HG03175 (cell line): ENCODE measurements around the gene ENOSF1.
A peak's percentile ranks its signal among the peaks of the same experiment; 100 is the strongest.

Experiments used
- ATAC-seq: cut with Tn5 transposase; IDR thresholded peaks from one replicate; pipeline ENCODE4 v1.9.1; 2021; ENCODE audit warnings: mild to moderate bottlenecking, moderate library complexity; ENCODE audit not compliant: unreplicated experiment

ENOSF1 gene

DNA sequence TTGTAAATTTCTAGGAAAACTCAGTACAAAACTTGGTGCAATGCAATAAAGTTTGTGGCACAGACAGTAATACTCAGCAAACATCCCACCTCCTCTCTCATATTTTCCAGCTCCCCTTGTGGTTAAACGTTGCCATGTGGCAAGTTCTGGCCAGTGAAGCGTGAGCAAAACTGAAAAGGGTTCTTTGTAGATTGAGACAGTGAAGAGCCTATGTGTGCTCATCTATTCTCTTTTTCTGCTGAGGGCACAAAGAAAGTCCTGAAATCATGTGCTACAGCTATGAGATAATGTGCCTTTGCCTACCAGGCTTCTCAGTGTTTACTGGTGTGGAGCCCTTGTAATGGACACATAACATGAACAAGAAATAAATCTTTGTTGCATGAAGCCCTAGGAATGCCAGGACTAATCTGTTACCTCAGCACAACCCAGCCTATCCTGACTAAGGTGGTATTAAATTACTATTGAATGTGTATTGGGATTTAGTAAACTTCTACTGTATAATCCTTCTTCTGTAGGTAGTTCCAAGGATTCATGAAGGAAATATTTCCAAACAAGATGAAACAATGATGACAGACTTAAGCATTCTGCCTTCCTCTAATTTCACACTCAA is 67.9 kb downstream of the ENOSF1 start:
- ATAC-seq = no peak

DNA sequence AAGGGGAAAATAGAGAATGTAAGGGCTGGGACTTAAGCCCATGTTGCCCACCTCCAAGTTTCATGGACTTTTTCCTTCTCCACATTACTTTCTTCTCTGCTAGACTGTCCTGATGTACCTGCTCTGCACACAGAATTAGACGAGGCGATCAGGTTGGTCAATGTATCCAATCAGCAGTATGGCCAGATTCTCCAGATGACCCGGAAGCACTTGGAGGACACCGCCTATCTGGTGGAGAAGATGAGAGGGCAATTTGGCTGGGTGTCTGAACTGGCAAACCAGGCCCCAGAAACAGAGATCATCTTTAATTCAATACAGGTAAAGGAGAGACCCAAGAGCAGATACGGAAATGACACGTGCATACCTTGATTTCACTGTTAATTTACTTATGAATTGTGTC is 71.2 kb downstream of the ENOSF1 start:
- no peak for ATAC-seq

DNA sequence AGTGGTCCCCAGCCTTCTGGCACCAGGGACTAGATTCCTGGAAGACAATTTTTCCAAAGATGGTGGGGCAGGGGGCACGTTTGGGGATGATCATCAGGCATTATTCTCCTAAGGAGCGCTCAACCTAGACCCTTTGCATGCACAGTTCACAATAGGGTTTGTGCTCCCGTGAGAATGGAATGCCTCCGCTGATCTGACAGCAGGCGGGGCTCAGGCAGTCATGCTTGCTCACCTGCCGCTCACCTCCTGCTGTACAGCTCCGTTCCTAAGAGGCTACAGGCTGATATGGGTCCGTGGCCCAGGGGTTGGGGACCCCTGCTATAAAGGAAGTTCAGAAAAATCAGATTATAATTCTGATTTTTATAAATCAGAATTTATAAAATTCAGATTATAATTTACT is 77.3 kb downstream of the ENOSF1 start:
- no peak for ATAC-seq

DNA sequence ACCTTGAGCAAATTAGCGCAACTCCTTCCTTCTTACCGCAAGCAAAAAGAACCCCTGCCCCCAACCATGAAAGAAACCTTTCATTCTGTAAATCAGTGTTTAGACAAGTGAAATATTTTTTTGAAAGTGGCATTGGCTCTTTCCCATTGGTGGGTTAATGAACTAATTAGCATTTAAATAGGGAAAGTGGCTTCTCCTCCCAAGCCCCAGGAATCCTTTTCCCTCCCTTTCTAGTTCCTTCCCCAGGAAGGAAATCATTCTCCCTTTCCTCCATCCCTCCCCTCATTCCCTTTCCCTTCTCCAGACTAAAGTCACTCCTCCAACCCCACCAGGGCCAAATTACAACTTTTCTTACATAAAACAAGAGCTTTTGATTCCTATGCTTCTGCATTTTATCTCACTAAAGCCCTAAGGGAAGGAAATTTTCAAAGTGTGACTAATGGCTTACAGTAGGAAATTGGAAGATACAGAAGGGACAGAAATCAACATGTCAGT is 77.8 kb downstream of the ENOSF1 start:
- ATAC-seq = no peak

DNA sequence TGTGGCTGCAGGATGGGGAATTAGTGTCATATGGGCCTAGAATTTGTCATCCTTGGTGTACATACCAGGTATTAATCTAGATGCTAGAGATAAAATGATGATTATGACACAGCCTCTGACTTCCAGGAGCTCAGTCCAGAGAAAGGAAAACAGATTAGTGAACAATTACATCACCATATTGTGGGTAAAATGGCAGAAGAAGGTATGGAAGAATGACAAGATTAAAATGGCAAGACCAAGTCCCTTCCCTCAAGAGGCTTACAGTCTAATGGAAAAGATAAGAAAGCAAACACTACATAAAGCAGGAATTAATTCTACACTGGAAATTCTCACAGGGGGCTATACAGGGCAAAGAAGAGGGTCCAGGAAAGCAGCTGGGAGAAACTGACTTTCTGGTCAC is 80.9 kb downstream of the ENOSF1 start:
- no peak for ATAC-seq

DNA sequence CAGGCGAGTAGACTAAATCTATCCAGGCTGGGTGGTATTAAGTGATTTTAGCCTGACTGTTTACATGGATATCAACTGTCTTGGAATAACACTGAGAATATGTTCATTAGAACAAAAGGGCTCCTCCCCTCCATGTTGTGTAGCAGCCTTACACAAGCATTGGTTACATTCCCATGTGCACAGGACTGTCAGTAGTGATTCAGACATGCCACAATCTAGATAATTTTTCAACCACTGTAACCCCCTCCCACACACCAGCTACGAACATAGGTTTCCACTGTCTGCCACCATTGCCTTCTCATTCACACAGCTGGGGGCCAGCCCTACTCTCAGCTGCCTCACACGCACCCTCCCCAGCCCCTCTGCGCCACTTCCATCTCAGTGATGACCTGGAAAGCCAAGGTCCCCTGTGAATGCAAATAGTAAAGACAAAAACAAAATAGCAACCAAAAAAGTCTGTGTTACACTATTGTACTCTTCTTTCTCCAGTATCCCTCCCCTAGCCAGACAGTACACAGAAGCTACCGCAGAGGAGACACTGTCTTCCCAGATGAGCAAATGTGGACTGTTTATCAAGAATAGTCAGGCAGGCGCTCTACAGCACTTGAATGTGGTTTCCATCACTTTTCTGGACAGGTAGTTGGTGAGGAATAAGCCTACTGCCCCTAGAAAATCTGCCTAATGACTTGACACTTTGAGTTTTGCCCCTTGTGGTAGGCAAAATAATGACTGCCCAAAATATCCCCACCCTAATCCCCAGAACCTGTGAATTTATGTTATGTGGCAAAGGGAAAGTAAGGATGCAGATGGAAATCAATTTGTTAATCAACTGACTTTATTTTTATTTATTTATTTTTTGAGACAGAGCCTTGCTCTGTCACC is 82.9 kb downstream of the ENOSF1 start:
- ATAC-seq = no peak

DNA sequence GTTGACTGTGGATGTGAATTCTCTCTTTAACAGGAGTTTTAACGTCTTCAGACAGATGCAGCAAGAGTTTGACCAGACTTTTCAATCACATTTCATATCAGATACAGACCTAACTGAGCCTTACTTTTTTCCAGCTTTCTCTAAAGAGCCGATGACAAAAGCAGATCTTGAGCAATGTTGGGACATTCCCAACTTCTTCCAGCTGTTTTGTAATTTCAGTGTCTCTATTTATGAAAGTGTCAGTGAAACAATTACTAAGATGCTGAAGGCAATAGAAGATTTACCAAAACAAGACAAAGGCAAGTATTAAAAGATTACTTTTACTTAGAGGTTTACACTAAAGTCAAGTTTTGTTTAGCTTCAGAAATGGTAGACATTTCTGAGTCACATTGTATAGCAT is 85.2 kb downstream of the ENOSF1 start:
- ATAC-seq = no peak

DNA sequence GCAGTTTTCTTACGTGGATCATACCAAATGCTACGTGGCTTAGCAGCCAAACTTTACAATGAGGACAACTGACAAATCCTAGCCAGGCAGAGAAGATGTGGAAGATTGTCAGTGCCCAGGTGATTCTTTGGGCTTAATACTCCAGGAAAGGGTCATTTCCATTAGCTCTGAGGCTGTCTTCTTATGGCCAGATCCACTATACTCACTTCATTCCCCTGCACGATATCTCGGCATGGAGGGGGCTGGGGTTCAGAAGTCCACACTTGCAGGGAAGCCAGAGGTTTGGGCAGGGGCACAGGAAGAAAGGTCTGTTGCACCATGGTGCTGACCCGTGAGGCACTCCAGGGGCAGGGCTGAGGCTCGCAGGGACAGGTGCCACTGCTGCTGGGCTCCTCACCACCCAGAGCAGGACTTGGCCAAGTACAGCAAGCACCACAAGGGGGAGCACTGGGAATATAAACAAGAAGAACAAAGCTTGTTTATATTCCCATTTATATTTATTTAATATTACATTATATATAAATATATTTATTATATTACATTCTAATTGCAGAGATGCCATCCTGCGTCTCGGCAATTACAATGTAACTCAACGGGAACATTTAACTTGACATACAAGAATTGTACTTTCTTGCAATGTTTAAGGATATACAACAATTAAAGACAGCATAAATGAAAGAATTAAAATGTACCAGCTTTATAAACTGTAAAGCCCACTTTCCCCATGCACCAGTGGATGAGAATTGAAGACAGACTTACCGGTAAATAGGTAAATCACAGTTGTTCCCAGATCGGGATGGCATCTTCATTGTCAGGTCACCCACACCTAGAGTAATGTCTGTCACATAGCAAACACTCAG is 88.4 kb downstream of the ENOSF1 start:
- peak; percentile 70 for ATAC-seq

DNA sequence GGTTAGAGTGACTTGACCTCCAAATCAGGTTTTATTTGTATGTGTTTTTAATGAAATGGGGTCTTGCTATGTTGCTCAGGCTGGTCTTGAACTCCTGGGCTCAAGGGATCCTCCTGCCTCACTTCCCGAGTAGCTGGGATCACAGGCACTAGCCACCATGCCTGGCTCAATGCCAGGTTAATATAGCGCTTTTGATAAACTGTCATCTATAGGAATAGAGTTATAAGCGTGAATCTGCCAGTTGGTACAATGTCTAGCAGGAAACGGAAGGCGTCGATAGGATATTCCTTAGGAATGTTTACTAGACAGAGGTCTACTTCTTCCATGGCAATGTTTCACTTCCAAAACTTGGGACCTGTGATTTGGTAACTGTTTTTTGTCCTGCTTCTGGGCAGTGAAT is 90.1 kb downstream of the ENOSF1 start:
- no peak for ATAC-seq

DNA sequence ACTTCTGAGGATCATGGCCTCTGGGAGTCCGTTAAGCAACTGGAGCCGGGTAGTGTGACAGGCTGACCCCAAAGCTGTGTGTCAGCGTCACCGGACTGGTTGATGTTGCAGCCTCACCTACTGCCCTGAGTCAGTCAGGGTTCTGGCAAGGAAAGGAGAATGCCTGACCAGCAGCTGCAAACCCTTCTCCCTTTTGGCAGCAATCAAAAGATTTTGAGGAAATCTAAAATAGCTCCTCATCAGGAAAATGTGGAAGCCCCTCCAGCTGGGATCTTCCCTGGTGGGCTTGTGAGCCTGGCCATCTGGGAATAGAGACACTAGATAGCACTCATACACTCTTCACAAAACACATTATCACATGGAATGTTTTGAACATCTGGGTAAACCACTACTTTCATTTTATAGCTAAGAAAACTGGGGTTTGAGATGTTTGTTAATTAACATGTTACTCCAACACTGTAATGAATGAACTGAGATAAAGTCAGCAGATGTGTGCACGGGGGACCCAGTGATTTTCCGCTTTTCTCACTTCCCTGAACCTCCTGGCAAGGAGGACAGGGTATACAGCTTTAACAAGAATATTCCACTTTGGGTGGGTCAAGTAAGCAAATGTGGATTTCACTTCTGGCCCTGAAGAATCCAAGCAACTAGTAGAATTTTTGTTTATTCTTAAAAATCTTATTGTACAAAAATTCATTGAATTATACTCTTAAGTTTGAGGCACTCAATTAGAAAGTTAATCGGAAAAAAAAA is 91.0 kb downstream of the ENOSF1 start:
- ATAC-seq = no peak
